ENCODE data around the gene SERPINB6. TPM values are rescaled to one million over a fixed set of nuclear protein-coding genes. Genes with fewer than 3 reads are reported as not detected.

SERPINB6 gene
- total and polyA plus RNA-seq, 2 of the 4 experiments (the other 2 are of a cell fraction), result 37.1 to 91.1 TPM

DNA sequence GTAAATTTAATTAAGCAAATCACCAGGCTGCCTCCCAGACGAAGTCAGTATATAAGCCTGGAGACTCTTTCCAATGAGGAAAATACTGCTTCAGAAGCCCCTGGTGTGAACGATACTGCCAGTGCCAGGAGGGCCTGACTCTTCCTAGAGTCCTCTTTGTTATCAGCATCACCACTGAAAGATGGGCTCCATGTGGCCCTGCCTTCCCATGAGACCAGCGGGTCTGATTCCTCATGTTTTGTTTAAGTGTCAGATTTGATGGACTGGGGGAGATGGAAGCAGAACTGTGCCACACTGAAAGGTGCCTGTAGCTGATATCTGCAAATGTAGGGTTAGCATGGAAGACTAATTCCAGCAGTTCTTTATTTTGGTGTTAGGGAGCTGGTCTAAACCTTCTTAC, 36.2 kb upstream of the SERPINB6 start:
- peaks cover 2% of the 10 kb centered on the region; the same call in 1 of the 2 replicates for H3K9me1 ChIP-seq (ENCODE audit: insufficient read depth, low read length)
- no CpG with 5 or more reads among the region's 3 CpGs for WGBS, 2 experiments (ENCODE audit: extremely low coverage in 2 of 2, insufficient read length in 1 of 2)
- H2AK5ac ChIP-seq (ENCODE audit: low read depth, low read length), result no peak overlapping the region
- H2AK9ac ChIP-seq (replicated peaks; ENCODE audit: low read depth, low read length, poor library complexity), result no peak overlapping the region
- H3K18ac ChIP-seq (ENCODE audit: low read depth, low read length), result no peak overlapping the region
- no peak overlapping the region for H4K8ac ChIP-seq (ENCODE audit: low read depth in 2 of 2, low read length in 2 of 2)
- no peak overlapping the region for H4K91ac ChIP-seq (ENCODE audit: insufficient read depth, low read depth, low read length)
- no peak overlapping the region for H3K4ac ChIP-seq (ENCODE audit: low read depth, low read length)
- H3K4me1 ChIP-seq (ENCODE audit: control insufficient read depth, insufficient read depth, low read length), result 0 out of 2 replicates have a peak, but pooled peaks cover 2% of the 10 kb centered on the region
- POLR2A ChIA-PET (ENCODE audit: unreplicated experiment), result no interaction called here
- 0 out of 4 replicates have a peak, but pooled peaks cover 3 to 4% of the 10 kb centered on the region in 2 experiments for H3K79me1 ChIP-seq (ENCODE audit: low read depth in 1 of 2, low read length in 2 of 2)
- H2BK5ac ChIP-seq (ENCODE audit: low read depth, low read length, poor library complexity, severe bottlenecking), result no peak overlapping the region
- no TSS peak for BruUV-seq (replicated peaks)
- H4K5ac ChIP-seq (ENCODE audit: low read depth, low read length), result no peak overlapping the region
- intact Hi-C loops (cut with micrococcal nuclease) (no loop called here), dilution Hi-C loops (cut with HindIII; ENCODE audit: low sequenced_read_pairs, unreplicated experiment) (no loop called here), in situ Hi-C loops (cut with MboI; ENCODE audit: low sequenced_read_pairs) (no loop called here)
- no peak for DNase-seq
- no peak for ATAC-seq (ENCODE audit: low read depth)
- H3K27me3 ChIP-seq (ENCODE audit: control insufficient read depth, insufficient read depth, low read length), result no peaks in the 10 kb centered on the region
- no peak overlapping the region for H3K23ac ChIP-seq (ENCODE audit: low read depth, low read length)
- H3K36me3 ChIP-seq (ENCODE audit: control insufficient read depth, insufficient read depth, low read length), result peaks cover 32% of the 10 kb centered on the region
- no peak overlapping the region for H2BK20ac ChIP-seq (ENCODE audit: low read depth, low read length)
- no peak overlapping the region for H3K9ac ChIP-seq (ENCODE audit: low read depth, low read length)
- H3K4me3 ChIP-seq (ENCODE audit: insufficient read depth, low read depth, low read length), result no peak overlapping the region
- H4K20me1 ChIP-seq (ENCODE audit: insufficient read depth, low read length), result no peaks in the 10 kb centered on the region
- CTCF ChIA-PET, result no interaction called here
- H3K56ac ChIP-seq (ENCODE audit: extremely low read depth, insufficient read depth, low read length), result no peak overlapping the region
- H3K27ac ChIP-seq (ENCODE audit: insufficient read depth, low read length), result no peak overlapping the region
- no peak overlapping the region for H3K14ac ChIP-seq (replicated peaks; ENCODE audit: low read depth, low read length)
- no peak overlapping the region for H2BK15ac ChIP-seq (ENCODE audit: low read depth, low read length)
- H3K4me2 ChIP-seq (ENCODE audit: low read depth, low read length), result no peak overlapping the region
- no peak overlapping the region for H2AFZ ChIP-seq (replicated peaks; ENCODE audit: low read length, poor library complexity)
- TF ChIP-seq RFX5 (IDR thresholded peaks at IDR 0.05; ENCODE audit: low read depth, low read length) (no peak), CHD1 (IDR thresholded peaks at IDR 0.05; ENCODE audit: low read depth, low read length) (no peak), USF2 (IDR thresholded peaks at IDR 0.05; ENCODE audit: low read depth, low read length) (no peak), POLR2A (IDR thresholded peaks at IDR 0.05; ENCODE audit: low read depth, low read length) (no peak), MXI1 (IDR thresholded peaks at IDR 0.05; ENCODE audit: borderline replicate concordance, low read depth, low read length) (no peak), MAFK (IDR thresholded peaks at IDR 0.05; ENCODE audit: low read depth, low read length) (no peak), BHLHE40 (IDR thresholded peaks at IDR 0.05; ENCODE audit: low read depth, low read length) (no peak), MAZ (IDR thresholded peaks at IDR 0.05; ENCODE audit: borderline replicate concordance, low read depth, low read length) (no peak), SMC3 (IDR thresholded peaks at IDR 0.05; ENCODE audit: low read depth, low read length) (no peak), RCOR1 (IDR thresholded peaks at IDR 0.05; ENCODE audit: insufficient replicate concordance, low read length) (no peak), FOS (IDR thresholded peaks at IDR 0.05; ENCODE audit: low read depth, low read length) (no peak)
- TF ChIP-seq, protein P1, sequence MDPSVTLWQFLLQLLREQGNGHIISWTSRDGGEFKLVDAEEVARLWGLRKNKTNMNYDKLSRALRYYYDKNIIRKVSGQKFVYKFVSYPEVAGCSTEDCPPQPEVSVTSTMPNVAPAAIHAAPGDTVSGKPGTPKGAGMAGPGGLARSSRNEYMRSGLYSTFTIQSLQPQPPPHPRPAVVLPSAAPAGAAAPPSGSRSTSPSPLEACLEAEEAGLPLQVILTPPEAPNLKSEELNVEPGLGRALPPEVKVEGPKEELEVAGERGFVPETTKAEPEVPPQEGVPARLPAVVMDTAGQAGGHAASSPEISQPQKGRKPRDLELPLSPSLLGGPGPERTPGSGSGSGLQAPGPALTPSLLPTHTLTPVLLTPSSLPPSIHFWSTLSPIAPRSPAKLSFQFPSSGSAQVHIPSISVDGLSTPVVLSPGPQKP (IDR thresholded peaks at IDR 0.05; ENCODE audit: borderline replicate concordance, low read depth, low read length), result no peak
- peaks cover 5% of the 10 kb centered on the region for H3K9me3 ChIP-seq (ENCODE audit: control insufficient read depth, insufficient read depth, low read length)
- H2BK120ac ChIP-seq (ENCODE audit: low read depth, low read length), result no peak overlapping the region
